ENCODE measurements around the gene ALDOA. TPM values are rescaled to one million over a fixed set of nuclear protein-coding genes. Genes with fewer than 3 reads are reported as not detected.
A peak's percentile ranks its signal among the peaks of the same experiment; 100 is the strongest.

The ALDOA gene
- polyA plus RNA-seq, 1 donor from 2014 or later = 884 TPM

GRCh38 chr16:30087181-30087898 is 21.8 kb downstream of the ALDOA start:
- peak overlapping the region; percentile 35 to 80 (median 68) for H3K27ac Mint-ChIP-seq
- H3K4me3 Mint-ChIP-seq = peak overlapping the region in 1 of 4 donors; percentile 5

DNA sequence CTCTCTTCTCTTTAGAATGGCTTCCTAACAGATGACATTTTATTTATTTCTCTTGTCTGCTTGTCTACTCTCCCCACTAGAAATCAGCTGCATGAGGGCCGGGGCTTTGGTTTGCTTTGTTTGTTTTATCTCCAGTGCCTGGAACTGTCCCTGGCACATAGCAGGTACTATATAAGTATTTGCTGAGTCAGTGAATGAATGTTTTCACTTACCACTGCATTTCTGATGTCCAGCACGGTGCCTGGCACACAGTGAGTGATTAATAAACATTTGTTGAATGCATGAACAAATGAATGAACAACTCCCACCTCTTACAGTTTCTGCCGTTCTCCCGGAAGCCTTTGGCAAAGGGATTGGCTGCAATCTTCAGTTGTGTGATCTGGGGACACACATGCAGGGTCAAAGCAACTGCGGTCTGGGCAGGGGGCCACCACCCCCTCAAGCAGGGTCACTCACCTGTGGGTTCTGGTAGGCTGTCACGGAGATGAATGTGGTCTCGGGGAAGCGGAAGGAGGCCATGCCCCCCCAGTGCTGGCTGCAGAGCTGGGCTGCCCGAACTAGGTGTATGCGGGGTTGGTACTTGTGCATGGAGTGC is 22.8 kb downstream of the ALDOA start:
- Mint-ChIP-seq H3K9me3 (no peaks in the 10 kb centered on the region), H3K27ac (peak overlapping the region in 2 of 3 donors; percentile 42 to 58), H3K4me1 (peaks cover 13 to 28% (median 23%) of the 10 kb centered on the region in 3 donors), H3K4me3 (peak overlapping the region in 2 of 4 donors; percentile 39 to 49), H3K36me3 (no peaks in the 10 kb centered on the region), H3K27me3 (no peaks in the 10 kb centered on the region)

More at GRCh38 chr16:30087181-30087898, 21.8 kb downstream of the ALDOA start:
- H3K36me3 Mint-ChIP-seq = no peaks in the 10 kb centered on the region
- H3K4me1 Mint-ChIP-seq = peaks cover 6 to 23% (median 18%) of the 10 kb centered on the region in 3 donors
- no peaks in the 10 kb centered on the region for H3K27me3 Mint-ChIP-seq
- H3K9me3 Mint-ChIP-seq = no peaks in the 10 kb centered on the region

GRCh38 chr16:30088832-30089624 is 23.5 kb downstream of the ALDOA start:
- no peaks in the 10 kb centered on the region for H3K9me3 Mint-ChIP-seq
- no peaks in the 10 kb centered on the region for H3K27me3 Mint-ChIP-seq
- H3K36me3 Mint-ChIP-seq = no peaks in the 10 kb centered on the region
- H3K4me3 Mint-ChIP-seq = peak overlapping the region in 3 of 4 donors; percentile 27 to 63 (median 49)
- H3K4me1 Mint-ChIP-seq = peaks cover 13 to 30% (median 23%) of the 10 kb centered on the region in 3 donors
- peak overlapping the region; percentile 55 to 87 (median 58) for H3K27ac Mint-ChIP-seq

GRCh38 chr16:30090610-30091331 is 25.2 kb downstream of the ALDOA start:
- Mint-ChIP-seq H3K4me1 (peaks cover 17 to 39% (median 30%) of the 10 kb centered on the region in 3 donors), H3K27me3 (no peaks in the 10 kb centered on the region), H3K27ac (peak overlapping the region; percentile 12 to 81 (median 55)), H3K36me3 (peaks cover 2% of the 10 kb centered on the region), H3K9me3 (no peaks in the 10 kb centered on the region), H3K4me3 (peak overlapping the region; percentile 41 to 72 (median 68))

DNA sequence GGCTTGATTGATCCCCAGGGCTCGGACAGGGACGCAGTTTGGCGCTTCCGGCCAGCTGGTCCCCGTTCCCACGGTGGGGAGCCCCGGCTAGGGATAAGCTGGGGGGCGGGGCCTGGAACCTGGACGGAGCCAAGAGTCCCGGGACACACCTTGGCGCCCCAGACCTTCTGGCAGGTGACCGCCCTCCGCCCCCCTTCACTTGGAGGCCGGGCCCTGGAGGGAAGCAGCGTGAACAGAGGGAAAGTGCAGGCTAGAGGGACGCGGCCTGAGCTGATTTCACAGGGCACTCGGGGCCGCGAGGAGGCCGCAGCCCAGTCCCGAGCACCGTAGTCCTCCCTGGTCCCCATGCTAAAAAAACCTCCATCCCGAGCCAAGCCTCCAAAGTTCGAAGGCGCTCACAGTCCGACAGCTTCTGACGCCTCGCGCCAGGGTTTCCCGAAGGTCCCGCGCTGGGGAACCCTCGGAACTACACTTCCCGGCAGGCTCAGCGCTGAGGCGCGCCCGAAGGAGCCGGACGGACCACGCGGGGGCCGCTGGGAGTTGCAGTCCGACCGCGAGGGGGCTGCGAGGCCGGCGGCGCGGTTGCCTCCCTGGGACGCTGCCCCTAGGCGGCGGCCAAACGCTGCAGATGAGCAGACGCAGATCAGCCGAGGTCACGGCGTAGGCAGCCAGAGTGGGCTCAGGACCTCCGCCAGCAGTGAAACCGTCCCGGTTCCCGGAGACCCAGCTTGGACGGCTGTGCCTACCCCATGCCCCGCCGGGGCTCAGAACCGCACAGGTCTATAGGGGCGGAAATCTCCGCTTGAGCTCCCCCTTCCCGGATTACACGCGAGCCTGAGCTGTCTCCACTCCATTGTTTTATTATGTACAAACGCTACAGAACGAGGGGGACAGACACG is 26.2 kb downstream of the ALDOA start, which contains the start of gene TBX6:
Gene TBX6 (minus strand): TSS at position 451 of the 899 bp plus-strand sequence. CDS start 731 bp downstream, outside the sequence.
- H3K9me3 Mint-ChIP-seq = peaks cover under 1% of the 10 kb centered on the region in 3 donors
- H3K27me3 Mint-ChIP-seq = no peaks in the 10 kb centered on the region
- peak within 1 kb of the TSS; percentile 90 to 96 (median 93) for H3K4me3 Mint-ChIP-seq
- H3K36me3 Mint-ChIP-seq = peaks cover 2% of the 10 kb centered on the region
- H3K27ac Mint-ChIP-seq = peak within 1 kb of the TSS; percentile 94 to 99 (median 95)
- peaks cover 21 to 36% (median 29%) of the 10 kb centered on the region in 3 donors for H3K4me1 Mint-ChIP-seq

DNA sequence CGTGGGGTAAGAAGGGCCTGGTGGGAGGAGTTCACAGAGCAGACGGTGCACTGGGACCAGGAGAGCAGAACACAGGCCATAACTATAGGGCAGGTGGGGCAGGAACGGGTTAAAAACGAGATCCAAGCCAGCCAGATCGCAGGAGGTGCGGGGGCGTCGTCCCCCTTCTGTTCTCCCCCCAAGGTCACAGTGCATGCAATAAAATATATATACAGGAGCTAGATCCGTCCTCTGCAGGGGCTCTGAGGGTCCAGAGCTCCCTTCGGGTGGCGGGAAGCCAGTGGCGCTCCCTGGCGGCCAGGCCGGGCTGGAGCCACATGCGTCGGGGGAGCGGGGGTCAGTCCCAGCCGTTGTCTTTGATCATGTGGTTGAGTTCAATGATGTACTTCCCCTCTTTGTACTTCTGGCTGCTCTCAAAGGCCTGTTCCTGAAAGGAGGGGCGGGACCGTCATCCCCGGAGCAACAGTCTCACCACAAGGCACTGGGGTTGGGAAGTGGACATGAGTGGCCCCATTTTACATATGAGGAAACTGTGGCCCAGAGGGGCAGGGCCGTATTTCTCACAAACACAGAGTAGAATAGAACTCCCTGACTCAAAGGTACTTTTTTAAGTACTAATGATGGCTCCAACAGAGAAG is 26.9 kb downstream of the ALDOA start:
- H3K4me3 Mint-ChIP-seq = peak overlapping the region; percentile 90 to 96 (median 93)
- peaks cover 7% of the 10 kb centered on the region for H3K36me3 Mint-ChIP-seq
- peaks cover 23 to 29% (median 24%) of the 10 kb centered on the region in 3 donors for H3K4me1 Mint-ChIP-seq
- peak overlapping the region; percentile 94 to 99 (median 95) for H3K27ac Mint-ChIP-seq
- no peaks in the 10 kb centered on the region for H3K27me3 Mint-ChIP-seq
- H3K9me3 Mint-ChIP-seq = peaks cover 2 to 8% (median 5%) of the 10 kb centered on the region in 3 donors

DNA sequence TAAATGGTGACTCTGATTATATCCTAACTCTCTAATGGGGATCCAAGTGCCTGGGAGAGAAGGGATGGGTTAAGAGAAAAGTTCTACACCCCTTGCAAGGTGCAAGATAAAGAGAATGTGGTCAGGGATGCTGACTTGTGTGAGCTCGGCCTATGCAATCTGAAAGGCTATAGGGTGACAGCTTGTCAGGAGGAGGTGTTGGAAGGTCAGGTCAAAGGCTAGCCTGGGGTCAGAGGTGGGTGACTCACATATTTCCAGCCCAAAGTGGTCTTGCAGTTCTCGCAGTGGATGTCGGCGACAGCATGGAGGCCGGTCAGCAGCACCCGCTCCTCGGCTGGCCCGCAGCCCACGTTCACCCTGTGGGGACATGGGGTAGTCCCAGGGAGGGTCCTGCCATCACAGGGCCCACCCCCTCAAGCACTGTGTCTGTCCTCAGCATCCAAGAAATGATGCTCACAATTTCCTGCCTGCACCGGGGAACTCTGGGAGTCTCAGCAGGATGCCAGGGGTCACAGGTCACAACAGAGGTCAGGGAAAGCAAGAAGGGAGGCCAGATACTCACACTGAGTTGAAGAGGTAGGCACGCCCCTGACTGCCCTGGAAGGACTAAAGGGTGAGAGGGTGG is 29.1 kb downstream of the ALDOA start:
- H3K36me3 Mint-ChIP-seq = peaks cover 7% of the 10 kb centered on the region
- H3K9me3 Mint-ChIP-seq = peaks cover 2 to 15% (median 14%) of the 10 kb centered on the region in 3 donors
- peak overlapping the region; percentile 85 to 95 (median 90) for H3K4me3 Mint-ChIP-seq
- H3K27me3 Mint-ChIP-seq = no peaks in the 10 kb centered on the region
- H3K27ac Mint-ChIP-seq = peak overlapping the region; percentile 82 to 94 (median 92)
- peaks cover 20 to 27% (median 24%) of the 10 kb centered on the region in 3 donors for H3K4me1 Mint-ChIP-seq

DNA sequence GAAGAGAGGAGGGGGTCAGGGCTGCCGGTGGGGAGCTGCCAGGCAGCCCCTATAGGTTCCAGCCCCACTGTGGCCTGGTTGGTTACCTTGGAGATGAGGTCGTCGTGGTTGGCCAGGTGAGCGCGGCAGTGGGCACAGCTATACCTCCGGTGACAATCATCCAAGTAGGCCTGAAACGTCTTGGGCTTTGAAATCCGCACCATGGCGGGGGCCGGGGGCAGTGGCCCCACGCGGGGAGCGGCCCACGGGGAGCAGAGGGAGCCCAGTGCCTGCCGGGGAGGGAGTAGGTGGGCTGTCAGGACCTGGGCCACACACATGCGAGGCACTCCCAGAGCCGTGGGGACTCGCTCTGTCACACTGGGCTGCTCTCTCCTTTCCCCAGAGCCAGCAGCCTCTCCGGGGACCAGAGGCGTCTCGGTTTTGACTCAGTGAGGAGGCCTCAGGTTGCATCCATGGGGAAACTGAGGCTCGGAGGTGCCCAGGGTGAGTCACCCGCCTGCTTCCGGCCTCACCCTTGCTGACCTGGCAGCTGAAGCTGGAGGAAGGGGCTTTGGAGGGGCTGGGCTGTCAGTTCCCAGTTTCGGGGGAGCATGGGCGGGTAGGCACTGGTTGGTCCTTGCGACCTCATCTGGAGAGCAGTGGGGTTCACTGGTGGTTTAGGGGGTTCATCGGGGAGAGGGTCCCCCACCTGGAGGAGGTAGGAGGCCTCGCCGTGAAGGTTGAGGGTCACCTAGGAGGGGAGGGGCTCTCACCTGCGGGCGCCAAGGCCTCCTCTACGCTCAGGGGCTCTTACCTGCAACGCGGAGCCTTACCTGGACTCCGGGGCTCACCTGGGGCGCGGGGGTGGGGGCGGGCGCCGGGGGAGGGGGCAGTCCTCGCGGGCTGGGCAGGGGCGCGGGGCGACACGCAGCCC is 29.9 kb downstream of the ALDOA start:
- Mint-ChIP-seq H3K27me3 (no peaks in the 10 kb centered on the region), H3K9me3 (peaks cover 2 to 15% (median 14%) of the 10 kb centered on the region in 3 donors), H3K36me3 (peaks cover 7% of the 10 kb centered on the region), H3K4me3 (peak overlapping the region; percentile 85 to 95 (median 90)), H3K4me1 (peaks cover 15 to 24% (median 21%) of the 10 kb centered on the region in 3 donors), H3K27ac (peak overlapping the region; percentile 92 to 95 (median 94))

DNA sequence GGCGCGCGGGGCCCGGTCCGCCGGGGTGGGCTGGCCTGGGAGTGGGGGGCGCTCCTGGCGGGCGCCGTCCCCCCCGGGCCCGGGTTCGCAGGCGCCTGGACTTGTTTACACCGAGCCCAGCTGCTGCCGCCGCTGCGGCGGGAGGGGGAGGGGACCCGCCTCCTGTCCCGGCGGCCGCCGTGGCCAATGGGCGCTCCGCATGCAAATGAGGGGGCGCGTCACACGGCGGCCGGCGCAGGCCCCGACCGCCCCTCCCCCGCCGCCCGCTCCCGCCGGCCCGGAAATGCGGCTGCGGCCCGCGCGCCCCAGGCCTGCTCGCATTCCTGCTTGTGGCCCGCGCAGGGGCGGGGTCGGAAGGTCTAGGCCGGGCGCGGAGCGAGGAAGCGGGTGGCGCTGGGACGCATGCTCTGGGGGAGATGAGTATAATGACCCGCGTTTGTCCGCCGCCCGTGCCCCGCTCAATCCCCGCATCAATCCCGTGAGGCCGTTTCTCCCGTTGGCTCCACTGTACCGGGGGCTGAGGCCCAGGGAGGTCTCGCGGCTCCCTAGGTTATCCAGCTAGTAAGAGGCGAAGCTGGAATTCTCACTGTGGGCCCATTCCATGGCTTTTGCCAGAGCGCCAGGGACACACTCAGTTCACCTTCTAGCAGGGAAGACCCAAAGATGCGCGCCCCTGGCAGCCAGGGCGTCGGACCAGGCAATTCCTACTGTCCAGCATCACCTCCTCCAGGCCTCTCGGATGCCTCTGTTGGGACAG is 30.7 kb downstream of the ALDOA start, which contains the start of gene YPEL3:
Gene YPEL3 (minus strand): TSS at position 109 of the 757 bp plus-strand sequence. CDS start 731 bp downstream, outside the sequence.
- Mint-ChIP-seq H3K9me3 (peaks cover 2 to 15% (median 14%) of the 10 kb centered on the region in 3 donors), H3K4me1 (peaks cover 15 to 24% (median 19%) of the 10 kb centered on the region in 3 donors), H3K27me3 (no peaks in the 10 kb centered on the region), H3K27ac (peak within 1 kb of the TSS; percentile 95 to 98 (median 97)), H3K36me3 (peaks cover 7% of the 10 kb centered on the region), H3K4me3 (peak within 1 kb of the TSS; percentile 86 to 95 (median 90))

DNA sequence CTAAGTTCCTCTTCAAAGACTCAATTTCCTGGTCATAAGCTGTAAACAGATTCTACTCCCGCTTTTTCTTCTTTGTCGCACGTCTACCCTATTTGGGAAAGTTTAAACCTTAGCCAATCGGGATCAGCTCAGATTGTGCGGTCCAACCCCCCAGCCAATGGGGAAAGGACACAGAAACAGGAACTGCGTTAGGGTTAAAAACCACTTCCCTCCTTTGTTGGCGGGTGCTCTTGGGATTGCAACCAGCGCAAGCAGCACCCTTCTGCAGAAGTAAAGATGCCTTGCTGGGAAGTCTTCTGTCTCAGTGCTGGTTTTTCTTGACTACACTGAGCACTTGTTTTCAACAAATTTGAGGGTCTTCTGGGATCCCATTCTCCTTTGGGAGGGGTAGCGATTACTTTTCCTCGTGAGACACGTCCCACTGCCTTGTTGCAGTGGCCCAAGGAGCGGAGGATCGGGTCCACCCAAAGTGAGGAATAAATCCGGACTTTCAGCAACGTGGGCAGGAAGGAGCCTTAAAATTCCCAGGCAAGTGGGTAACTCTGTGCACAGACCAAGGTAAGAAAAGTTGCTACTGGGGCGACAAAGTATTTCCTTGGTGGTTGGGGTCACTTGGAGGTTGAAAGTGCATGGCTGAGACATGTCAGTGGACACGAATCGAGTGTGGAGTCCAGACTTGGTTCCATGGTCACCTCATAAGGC is 31.5 kb downstream of the ALDOA start:
- peaks cover 7% of the 10 kb centered on the region for H3K36me3 Mint-ChIP-seq
- peak overlapping the region; percentile 74 to 90 (median 84) for H3K4me3 Mint-ChIP-seq
- H3K4me1 Mint-ChIP-seq = peaks cover 13 to 18% (median 18%) of the 10 kb centered on the region in 3 donors
- peaks cover 2 to 15% (median 14%) of the 10 kb centered on the region in 3 donors for H3K9me3 Mint-ChIP-seq
- H3K27me3 Mint-ChIP-seq = no peaks in the 10 kb centered on the region
- H3K27ac Mint-ChIP-seq = peak overlapping the region; percentile 95 to 98 (median 97)
